Hepatocyte (in vitro differentiated cells): Measurements from ENCODE around the gene SSTR1.

Experiments used
- EZH2 ChIP-seq: fragments of 200-600 bp; sonication (generic); IDR thresholded peaks from 2 replicates; pipeline ENCODE4 v1.6.1; 2016; ENCODE audit warnings: antibody characterized with exemption, mild to moderate bottlenecking, borderline replicate concordance
- EZH2phosphoT487 ChIP-seq: fragments of 200-600 bp; sonication (generic); IDR thresholded peaks from one replicate; pipeline ENCODE4 v1.6.1; 2018; ENCODE audit warnings: antibody characterized with exemption, mild to moderate bottlenecking, low read depth, moderate library complexity; ENCODE audit not compliant: unreplicated experiment, severe bottlenecking
- TF ChIP-seq, protein P1 (sequence below): fragments of 200-600 bp; sonication (generic); IDR thresholded peaks from 2 replicates; pipeline ENCODE4 v1.5.1; 2016; ENCODE audit warnings: antibody characterized with exemption, mild to moderate bottlenecking; ENCODE audit not compliant: poor library complexity

DNA sequence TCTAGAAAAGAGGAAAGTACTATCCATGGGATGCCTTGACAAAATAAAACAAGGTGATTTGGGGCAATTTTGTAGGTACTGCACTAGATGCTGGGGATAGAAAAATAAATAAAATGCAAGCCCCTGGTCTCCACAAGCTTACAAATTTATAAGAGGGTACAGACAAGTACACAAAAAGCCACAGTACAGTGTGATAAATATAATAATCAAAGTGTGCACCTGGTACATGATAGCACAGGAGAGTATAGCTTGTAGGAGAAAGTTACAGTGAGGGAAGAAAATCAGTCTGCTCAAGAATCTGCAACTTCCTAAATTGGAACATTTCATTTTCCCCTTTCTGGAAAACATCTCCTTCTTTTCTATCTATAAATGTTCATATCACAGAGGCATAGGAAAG, 3.0 kb upstream of the SSTR1 start:
- TF ChIP-seq EZH2 = no peak
- TF ChIP-seq, protein P1, sequence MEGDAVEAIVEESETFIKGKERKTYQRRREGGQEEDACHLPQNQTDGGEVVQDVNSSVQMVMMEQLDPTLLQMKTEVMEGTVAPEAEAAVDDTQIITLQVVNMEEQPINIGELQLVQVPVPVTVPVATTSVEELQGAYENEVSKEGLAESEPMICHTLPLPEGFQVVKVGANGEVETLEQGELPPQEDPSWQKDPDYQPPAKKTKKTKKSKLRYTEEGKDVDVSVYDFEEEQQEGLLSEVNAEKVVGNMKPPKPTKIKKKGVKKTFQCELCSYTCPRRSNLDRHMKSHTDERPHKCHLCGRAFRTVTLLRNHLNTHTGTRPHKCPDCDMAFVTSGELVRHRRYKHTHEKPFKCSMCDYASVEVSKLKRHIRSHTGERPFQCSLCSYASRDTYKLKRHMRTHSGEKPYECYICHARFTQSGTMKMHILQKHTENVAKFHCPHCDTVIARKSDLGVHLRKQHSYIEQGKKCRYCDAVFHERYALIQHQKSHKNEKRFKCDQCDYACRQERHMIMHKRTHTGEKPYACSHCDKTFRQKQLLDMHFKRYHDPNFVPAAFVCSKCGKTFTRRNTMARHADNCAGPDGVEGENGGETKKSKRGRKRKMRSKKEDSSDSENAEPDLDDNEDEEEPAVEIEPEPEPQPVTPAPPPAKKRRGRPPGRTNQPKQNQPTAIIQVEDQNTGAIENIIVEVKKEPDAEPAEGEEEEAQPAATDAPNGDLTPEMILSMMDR = no peak
- no peak for TF ChIP-seq EZH2phosphoT487
